ENCODE results near the gene PGLYRP2.

DNA sequence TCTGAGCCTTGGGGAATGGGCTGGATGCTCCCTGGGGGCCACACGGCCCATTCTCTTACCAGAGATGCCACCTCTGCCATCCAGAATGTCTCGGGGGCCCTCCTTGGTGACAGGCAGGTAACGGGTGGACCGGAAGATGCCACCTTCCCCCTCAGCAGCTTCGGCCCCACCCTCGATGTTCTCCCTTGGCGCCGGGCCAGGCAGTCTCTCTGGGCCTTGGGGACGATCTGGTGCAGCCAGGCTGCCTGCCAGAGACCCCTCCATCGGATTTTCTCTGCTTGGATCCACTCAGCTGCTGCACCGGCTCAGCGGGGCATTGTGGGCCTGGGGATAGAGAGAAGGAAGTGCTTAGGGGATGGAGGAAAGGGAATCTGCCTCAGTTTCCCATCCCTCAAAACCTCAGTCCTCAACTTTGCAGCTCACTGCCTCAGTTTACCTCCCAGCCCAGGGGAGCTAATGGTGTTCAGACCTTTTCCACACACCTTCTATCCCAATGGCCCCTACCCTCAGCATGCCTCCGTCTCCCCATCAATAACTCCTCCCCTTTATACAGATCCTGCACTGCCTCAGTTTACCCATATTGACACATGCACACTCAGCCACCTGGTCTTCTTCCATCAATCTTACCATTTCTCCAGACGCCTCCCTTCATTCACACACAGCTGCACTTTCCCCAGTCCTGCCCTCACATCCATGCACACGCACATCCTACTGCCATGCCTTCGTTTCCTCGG, 31.1 kb downstream of the PGLYRP2 start:
- TF ChIP-seq TCF3 (CRISPR knock-in tag; IDR thresholded peaks at IDR 0.05) (no peak), NONO (IDR thresholded peaks at IDR 0.05; ENCODE audit: low read depth in 2 of 2, low read length in 1 of 2) (no peak), POLR2A (conservative IDR thresholded peaks at IDR 0.05) (no peak), SRSF9 (IDR thresholded peaks at IDR 0.05; ENCODE audit: borderline replicate concordance, low read depth, low read length) (no peak), HMGXB4 (CRISPR knock-in tag; IDR thresholded peaks at IDR 0.05) (no peak), TAF1 (IDR thresholded peaks at IDR 0.05; ENCODE audit: control insufficient read depth, extremely low read depth, insufficient read depth, low read length, severe bottlenecking) (no peak), JUN (IDR thresholded peaks at IDR 0.05; ENCODE audit: borderline replicate concordance, low read depth, low read length) (no peak), JUN (CRISPR knock-in tag; IDR thresholded peaks at IDR 0.05; ENCODE audit: borderline replicate concordance) (no peak), ZNF282 (CRISPR knock-in tag; IDR thresholded peaks at IDR 0.05) (no peak), CTCF (IDR thresholded peaks at IDR 0.05 in 2 of 3, conservative IDR thresholded peaks at IDR 0.05 in 1 of 3; ENCODE audit: insufficient read depth in 2 of 3, low read depth in 1 of 3, low read length in 3 of 3) (no peak), PREB (CRISPR knock-in tag; IDR thresholded peaks at IDR 0.05) (no peak), VEZF1 (CRISPR knock-in tag; IDR thresholded peaks at IDR 0.05) (no peak), RAD21 (CRISPR knock-in tag; conservative IDR thresholded peaks at IDR 0.05 in 1 of 2, IDR thresholded peaks at IDR 0.05 in 1 of 2) (no peak)
